Hindlimb muscle (tissue), 1 donor: ENCODE measurements around the gene RPL6. TPM values are rescaled to one million over a fixed set of nuclear protein-coding genes. Genes with fewer than 3 reads are reported as not detected.
A peak's percentile ranks its signal among the peaks of the same experiment; 100 is the strongest.

Experiments used
- DNase-seq: peaks from one replicate; pipeline ENCODE4 v3.0.0-alpha.2; 2013
- polyA plus RNA-seq: library from polyadenylated mRNA; unstranded; fragments of 120-200 nt; gene quantifications from one replicate; pipeline ENCODE4 v1.2.1, GENCODE V29; 2013; ENCODE audit not compliant: insufficient read length

The RPL6 gene
- polyA plus RNA-seq, 1 donor = 3,070 TPM

GRCh38 chr12:112375105-112375504, 34.3 kb downstream of the RPL6 start:
- DNase-seq = no peak

GRCh38 chr12:112374166-112374740, 35.2 kb downstream of the RPL6 start:
- DNase-seq = no peak

- no peak for DNase-seq
Measured at GRCh38 chr12:112370868-112371510, 38.4 kb downstream of the RPL6 start.

- DNase-seq = no peak
Measured at GRCh38 chr12:112370199-112370598, 39.2 kb downstream of the RPL6 start.

- DNase-seq = peak; percentile 16
Measured at GRCh38 chr12:112368856-112369255, 40.5 kb downstream of the RPL6 start.

- no peak for DNase-seq
Measured at GRCh38 chr12:112367965-112368364, 41.4 kb downstream of the RPL6 start.

- no peak for DNase-seq
Measured at GRCh38 chr12:112362310-112362709, 47.1 kb downstream of the RPL6 start.

GRCh38 chr12:112361271-112361670, 48.1 kb downstream of the RPL6 start:
- DNase-seq = no peak

- DNase-seq = no peak
Measured at GRCh38 chr12:112359290-112359689, 50.1 kb downstream of the RPL6 start.

GRCh38 chr12:112357214-112357613, 52.2 kb downstream of the RPL6 start:
- no peak for DNase-seq

Other genes starting within 250 kb of the RPL6 start
- gene HECTD4, start 27.2 kb downstream of the RPL6 start, polyA plus RNA-seq = 68.9 TPM
- 51.2 TPM for gene PTPN11, start 9.3 kb upstream of the RPL6 start, polyA plus RNA-seq